HG03342 (cell line): Measurements from ENCODE around the gene BSDC1.
"Not testable (repeated sequence)": the region's sequence is repeated elsewhere in the genome, so short reads cannot be mapped to it uniquely, and the experiment has no call there.

Source experiments
- ATAC-seq: cut with Tn5 transposase; IDR thresholded peaks from one replicate; pipeline ENCODE4 v1.9.1; 2021; ENCODE audit warnings: mild to moderate bottlenecking, moderate library complexity; ENCODE audit not compliant: unreplicated experiment

Gene BSDC1, protein sequence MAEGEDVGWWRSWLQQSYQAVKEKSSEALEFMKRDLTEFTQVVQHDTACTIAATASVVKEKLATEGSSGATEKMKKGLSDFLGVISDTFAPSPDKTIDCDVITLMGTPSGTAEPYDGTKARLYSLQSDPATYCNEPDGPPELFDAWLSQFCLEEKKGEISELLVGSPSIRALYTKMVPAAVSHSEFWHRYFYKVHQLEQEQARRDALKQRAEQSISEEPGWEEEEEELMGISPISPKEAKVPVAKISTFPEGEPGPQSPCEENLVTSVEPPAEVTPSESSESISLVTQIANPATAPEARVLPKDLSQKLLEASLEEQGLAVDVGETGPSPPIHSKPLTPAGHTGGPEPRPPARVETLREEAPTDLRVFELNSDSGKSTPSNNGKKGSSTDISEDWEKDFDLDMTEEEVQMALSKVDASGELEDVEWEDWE

DNA sequence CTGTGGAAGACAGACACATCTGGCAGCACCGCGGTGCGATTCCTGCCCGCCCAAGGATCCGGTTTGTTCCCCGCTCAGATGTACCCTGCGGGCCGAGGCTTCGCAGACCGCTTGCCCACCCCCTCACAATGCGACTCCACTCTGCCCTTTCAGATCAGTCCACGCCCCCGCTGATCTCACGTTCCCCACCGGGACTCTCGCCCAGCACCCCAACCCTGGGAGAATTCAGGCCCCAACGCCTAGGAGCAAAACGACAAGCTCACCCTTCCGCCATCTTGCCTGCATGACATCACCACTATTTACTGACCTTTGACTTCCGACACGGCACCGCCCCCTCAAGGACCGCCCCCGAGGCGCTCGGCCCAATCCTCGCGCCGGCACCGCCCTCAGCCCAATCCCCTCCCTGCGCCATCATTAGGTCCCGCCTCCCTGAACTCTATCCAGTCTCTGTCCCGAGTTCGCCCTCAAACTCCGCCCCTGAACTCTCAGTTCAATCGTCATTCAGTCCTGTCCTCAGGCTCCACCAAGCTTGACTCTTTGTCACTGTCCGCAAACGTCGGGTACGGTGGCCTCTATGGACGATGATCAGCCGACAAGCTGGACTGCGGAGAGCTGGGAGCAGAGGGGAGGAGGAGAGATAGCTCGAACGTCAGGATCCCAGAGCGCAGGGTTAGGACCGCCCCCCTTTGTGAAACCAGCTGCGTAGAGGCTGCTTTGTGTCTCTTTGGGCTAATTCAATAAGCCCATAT, at the start of gene BSDC1:
BSDC1 (minus strand) TSS at position 301 of the 749 bp plus-strand sequence; CDS start at position 274, 27 bp downstream.
- peak; percentile 97 for ATAC-seq

DNA sequence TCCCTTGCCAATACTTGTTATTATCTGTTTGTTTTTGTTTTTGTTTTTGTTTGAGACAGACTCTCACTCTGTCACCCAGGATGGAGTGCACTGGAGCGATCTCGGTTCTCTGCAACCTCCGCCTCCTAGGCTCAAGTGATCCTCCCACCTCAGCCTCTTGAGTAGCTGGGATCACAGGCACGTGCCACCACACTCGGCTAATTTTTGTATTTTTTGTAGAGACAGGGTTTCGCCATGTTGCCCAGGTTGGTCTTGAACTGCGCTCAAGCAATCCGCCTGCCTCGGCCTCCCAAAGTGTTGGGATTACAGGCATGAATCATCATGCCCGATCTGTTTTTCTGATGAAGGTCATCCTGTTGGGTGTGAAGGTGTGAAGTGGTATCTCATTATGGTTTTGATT, 47.2 kb upstream of the BSDC1 start:
- not testable (repeated sequence) for ATAC-seq

DNA sequence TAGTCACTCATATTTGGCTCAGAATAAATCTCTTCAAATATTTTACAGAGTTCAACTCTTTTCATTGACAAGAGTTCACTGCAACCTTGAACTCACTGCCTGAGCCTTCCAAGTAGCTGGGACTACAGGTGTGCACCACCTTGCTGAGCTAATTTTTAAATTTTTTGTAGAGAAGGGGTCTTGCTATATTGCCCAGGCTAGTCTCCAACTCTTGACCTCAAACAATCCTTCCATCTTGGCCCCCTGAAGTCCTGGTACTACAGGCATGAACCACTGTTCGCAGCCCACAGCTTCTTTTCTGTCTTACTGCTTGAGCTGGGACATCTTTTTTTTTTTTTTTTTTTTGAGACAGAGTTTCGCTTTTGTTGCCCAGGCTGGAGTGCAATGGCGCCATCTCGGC, 44.5 kb upstream of the BSDC1 start:
- ATAC-seq: not testable (repeated sequence)

DNA sequence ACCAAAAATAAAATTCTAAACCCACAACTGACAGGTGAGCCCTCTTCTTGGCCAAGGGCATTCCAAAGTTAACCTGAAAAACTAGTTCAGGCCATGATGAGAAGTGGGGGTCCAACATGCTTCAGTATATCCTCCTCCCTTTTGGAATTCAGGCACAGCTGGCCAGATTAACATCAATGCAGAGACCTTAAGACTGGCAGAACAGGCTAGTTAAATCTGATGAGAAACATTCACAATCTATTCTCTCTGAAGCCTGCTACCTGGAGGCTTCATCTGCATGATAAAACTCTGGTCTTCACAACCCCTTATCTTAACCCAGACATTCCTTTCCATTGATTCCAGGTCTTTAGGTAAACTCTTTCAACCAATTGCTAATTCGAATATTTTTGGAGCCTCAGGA, 43.9 kb upstream of the BSDC1 start:
- no peak for ATAC-seq

DNA sequence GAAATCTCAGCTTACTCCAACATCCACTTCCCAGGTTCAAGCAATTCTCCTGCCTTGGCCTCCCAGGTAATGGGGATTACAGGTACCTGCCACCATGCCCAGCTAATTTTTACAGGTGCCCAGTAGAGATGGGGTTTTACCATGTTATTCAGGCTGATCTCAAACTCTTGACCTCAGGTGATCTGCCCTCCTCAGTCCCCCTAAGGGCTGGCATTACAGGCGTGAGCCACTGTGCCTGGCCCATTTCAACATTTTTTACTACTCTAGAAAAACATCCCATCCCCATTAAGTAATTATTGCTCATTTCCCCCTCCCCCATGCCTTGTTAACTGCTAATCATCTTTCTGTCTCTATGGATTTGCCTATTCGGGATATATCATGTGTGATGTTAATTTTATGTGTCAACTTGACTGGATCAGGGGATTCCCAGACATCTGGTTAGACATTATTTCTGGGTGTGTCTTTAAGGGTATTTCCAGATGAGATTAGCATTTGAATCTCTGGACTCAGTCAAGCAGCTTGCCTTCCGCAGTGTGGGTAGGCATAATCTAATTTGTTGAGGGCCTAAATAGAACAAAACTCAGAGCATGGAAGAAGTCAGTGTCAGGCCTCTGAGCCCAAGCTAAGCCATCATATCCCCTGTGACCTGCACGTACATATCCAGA, 37.6 kb upstream of the BSDC1 start:
- ATAC-seq: no peak

DNA sequence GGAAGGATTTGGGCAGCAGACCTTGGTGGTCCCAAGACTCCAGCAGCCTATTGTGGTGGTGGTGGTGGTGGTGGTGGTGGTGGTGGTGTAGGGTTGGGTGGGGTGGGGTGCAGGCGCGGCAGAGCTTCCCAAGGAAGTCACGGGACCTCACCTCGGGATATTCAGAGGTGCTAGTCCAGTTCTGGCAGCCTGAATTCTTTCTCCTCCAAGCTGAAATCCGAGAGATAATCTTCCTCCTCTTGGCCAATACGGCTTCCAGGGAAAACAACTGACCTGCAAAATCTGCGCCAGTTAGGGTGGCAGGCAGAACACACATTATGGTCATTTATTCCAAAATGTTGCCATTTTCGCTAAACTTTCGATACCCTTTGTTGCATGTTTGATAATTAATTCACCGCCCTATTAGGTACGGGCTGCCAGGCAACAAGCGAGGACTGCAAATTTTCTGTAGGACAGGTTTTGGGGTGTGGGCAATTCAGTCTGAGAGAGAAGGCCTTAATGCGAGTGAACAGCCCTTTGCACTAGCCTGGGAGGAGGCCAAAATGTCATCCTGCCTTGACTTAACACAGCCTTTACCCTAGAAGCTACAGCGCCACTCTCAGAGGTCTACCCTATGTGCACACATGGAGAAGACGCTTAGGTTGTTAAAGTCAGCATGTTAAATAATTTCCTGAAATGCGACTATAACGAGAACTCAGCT, 33.2 kb upstream of the BSDC1 start:
- ATAC-seq: no peak

DNA sequence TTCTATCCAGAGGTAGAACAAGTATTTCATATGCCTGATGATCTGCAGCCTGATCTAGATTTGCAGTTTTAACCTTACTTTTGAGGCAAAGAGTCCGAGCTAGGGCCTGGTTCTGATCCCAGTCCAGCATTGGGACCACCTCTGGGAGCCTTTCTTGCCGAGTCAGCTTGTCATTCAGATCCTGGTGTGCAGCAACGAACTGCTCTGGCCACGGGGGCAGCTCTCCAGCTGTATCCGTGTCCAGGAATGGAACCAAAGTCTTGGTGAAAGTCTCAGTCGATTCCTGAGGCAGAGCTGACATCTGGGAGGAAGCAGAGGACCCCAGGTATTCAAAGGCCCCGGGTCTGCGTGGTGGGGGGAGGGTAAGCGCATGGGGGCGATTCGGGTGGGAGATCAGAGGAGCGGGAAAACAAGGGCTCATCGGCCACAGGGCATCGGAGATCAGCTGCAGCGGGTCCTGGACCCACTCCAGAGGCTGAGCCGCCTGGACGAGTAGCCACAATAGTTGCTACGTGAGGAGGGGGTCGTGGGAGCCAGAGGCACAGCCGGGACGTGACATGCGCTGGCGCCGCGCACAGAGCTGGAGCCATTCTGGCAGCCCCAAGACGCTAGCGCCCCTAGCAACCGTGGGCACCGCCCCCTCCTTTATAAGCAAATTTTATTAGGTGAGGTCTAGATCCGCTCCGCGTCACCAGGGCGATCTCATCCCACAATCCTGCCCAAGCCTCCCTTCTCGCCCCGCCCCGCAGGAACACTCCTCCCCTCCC, 32.4 kb upstream of the BSDC1 start:
- no peak for ATAC-seq

DNA sequence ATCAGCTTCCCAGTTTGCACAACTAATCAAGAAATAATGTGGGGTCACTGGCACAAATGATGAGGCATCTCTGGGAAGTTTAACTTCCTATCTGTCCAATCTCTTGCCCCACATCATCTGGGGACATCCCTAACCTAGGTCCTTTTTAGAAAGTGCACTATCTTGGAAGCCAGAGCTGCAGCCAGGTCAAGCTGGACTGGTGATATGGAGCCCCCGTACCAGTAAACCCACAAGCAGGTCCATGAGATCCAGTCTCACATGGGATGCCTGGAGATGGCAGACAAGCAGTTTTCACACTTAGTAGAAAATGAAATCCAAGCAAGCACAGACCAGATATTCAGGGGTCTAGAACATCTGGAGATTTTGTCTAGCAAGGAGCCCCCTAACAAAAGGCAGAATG, 27.5 kb upstream of the BSDC1 start:
- no peak for ATAC-seq

DNA sequence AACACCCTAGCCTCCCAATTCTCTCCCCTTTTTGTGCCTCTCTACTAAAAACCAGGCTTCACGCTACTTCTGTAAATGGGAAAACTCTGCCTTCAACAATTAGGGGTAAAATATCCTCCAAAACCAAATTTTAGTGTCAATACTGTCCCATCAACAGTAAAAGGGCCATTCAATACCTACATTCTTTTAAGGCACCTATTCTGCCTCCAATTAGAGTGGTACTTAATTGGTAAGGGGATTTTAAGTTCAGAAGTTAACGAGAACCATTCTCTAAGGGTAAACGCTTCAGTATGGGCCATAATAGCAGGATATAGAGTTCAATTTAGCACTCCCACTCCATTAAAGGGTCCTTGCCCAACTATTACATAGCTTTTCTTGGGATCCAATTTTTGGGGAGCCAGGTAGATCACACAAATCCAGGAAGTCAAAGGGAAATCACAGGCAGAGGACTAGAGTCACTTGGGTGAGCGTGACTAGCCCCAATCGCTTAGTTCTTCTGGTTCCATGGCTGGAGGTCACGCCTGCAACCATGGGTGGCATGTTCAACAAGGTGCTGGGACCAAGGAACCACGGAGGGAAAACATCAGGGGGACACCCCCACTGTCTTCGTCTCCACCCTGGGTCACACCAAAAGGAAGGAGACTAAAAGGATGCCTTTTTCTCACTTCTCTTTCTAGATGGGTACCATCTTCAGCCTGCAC, 20.1 kb upstream of the BSDC1 start:
- no peak for ATAC-seq

DNA sequence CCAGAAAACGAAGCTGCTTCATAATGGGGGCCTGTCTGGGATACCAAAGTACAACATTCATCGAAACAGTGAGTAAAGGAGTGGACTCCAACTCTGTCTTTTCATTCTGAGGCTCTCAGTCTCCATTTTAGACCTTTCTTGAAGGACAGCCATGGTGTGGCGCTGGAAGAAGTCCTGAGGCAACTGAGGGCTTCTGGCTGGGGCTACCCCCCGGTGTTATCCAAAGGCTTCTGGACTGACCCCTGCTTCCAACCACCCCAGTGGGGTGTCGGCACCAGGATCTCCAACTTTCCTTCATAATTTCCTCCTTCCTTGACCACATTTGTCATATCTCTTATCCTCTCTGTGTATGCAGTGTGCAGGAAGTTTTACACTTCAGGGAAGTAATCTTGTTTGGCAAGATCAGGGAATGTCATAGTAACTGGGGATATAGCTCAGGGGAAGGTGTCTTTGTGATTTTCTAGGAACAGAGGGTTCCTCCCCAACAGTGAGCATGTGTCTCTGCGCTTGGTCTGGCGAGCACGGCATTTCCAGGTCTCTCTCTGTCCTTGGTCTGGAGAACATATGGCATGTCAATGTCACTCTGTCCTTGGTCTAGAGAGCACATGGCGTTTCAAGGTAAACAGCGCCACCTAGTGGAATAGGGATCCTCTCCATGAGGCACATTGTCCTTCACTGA, 19.4 kb upstream of the BSDC1 start:
- no peak for ATAC-seq

DNA sequence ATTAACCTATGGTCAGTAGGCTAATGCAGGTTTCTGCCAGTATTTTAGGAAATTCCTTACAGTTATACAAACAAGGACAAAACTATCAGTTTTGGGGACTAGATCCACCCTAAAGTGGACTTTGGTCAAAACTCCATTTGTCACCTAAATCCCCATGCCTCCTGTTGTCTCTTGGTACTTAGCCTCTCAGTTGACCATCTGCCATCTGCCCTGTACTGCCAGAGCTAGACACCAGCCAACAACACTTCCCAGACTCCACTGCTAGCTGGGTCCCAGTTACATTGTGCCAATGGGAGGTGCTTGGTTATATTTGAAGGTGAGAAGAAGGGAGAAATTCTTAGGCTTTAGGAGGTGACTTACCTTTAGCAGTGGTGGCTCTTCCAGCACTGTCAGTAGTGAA, 17.0 kb upstream of the BSDC1 start:
- no peak for ATAC-seq

DNA sequence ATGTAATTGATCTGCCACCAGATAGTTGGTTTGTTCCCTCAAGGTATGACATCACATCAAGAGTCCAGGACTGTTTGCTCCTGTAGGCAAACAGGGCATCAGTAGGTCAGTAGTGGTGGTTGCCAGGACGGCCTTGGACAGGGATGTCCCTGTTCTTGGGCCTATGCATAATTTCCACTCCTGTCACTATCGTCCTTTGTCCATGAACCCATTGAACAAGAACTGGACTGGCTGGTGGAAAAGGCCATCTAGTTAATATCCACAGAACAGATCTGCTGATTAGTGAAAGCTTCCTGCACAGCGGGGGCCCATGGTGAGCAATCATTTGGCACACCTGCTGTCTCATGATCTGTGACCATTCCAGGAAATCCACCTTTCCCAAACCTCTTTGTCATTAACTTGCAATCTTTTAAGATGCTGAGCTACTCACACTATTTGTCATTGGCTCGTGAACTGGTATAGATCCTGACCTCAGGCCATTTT, 12.4 kb upstream of the BSDC1 start:
- no peak for ATAC-seq

DNA sequence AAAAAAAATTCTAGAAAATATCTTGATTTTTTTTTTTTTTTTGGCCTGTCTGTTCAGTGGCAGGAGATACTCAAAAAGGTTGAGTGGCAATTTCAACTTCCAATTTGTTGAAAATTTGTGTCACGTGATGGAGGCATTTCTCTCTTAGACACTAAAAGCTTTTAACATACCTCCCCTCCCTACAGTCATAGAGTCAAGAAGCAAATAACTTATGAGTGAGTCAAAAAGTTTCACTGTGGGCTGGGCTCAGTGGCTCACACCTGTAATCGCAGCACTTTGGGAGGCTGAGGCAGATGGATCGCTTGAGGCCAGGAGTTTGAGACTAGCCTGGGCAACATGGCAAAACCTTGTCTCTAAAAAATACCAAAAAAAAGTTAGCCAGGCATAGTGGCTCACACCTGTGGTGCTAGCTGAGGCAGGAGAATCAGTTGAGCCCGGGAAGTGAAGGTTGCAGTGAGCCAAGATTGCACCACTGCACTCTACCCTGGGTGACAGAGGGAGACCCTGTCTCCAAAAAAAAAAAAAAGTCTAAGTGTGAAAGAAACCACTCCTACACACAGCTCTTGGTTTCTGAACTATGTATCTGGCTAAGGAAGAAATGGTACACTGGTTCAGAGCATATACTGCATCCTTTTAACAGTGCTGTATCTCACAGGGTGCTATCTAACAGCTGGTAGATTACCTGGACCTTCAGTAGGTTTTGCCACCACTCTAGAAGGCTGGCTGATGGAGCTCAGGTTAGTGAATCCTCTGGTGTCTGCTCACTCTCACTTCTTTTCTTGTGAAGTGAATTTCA, 11.6 kb upstream of the BSDC1 start:
- ATAC-seq: no peak

DNA sequence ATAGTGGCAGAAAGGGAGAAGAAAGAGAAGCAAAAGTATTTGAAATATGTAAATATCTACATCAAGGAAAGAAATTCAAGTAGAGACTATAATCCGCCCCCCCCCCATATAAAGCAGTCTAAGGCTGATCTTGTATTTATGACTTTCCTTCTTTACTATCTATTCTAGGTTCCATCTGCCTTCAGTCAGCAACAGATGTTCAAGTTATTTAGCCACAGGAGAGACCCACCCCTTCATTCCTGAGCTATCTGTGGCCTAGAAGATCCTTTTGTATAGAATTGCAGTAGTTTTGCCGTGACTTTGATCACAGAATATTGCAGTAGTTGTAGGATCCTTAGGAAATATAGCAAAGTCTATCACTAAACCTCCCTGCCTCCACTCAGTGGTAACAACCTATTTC, 10.7 kb upstream of the BSDC1 start:
- ATAC-seq: no peak

DNA sequence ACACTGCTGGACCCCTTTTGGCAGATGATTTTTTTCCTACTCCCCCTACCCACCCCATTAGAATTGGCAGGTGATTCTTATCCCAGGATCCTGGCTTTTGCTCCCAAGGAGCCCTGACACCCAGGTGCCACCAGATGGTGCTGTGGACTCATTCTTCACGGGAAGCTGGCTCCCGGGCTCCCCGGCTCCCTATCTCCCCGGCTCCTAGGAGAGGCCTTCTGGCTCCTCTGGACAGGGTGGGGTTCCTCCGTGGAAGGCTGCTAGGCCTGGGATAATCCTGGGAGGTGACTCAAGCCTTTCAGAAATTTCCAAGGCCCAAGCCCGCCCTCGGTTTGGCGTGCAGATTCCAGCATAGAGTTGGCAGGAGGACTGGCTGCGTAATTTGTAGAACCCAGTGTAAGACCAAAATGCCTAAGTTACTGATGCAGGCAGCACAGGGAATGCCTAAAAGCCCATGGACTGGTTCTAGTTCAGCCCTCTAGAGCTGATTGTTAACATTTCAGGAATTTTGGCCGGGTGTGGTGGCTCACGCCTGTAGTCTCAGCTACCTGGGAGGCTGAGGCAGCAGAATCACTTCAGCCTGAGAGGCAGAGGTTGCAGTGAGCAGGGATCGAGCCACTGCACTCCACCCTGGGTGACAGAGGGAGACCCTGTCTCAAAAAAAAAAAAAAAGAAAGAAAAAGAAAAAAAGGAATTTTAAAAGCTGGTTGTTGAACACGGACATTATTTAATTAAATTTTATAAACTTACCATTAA, 6.8 kb upstream of the BSDC1 start:
- ATAC-seq: no peak

DNA sequence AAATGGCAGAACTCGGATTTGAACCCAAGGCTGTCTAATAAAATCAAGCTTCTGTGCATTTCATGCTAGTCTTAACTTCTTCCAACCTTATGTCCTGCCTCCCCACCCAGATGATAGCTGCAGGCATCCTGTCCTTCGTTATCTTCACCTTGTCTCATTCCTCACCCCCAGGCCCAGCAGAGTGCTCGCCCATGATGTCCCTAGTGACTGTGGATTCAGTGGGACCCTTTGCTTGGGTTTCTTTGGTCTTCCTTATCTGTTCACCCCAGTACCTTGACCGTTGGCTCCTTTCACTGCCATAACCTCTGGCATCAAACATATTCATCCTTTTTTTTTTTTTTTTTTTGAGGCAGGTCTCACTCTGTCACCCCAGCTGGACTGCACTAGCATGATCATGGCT, 5.6 kb upstream of the BSDC1 start:
- no peak for ATAC-seq

DNA sequence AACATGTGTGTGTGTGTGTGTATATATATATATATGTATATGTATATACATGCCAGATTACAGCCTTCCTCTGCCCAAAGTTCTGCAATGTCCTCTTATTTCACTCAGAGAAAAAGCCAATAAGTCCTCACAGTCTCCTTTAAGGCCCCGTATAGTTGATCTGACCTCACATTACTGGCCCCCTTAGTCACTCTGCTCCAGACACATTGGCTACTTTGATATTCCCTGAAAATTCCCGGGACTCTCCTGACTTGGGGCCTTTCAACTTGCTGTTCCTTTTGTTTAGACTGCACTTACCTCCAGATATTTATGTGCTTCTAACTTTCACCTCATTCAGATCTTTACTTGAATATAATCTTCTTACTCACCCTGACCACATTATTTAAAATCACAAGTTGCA, 4.2 kb upstream of the BSDC1 start:
- ATAC-seq: no peak

DNA sequence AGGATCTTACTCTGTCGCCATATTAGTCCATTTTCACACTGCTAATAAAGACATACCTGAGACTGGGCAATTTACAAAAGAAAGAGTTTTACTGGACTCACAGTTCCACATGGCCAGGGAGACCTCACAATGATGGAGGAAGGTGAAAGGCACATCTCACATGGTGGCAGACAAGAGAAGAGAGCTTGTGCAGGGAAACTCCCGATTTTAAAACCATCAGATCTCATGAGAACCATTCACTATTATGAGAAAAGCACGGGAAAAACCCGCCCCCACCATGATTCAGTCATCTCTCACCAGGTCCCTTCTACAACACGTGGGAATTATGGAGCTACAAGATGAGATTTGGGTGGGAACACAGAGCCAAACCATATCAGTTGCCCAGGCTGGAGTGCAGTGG, 2.3 kb upstream of the BSDC1 start:
- not testable (repeated sequence) for ATAC-seq
